IMR-90 (cell line): ENCODE data around the gene SEMA4D. TPM values are rescaled to one million over a fixed set of nuclear protein-coding genes. Genes with fewer than 3 reads are reported as not detected.

Experiments
- ATAC-seq: fragments of 200-7000 bp; cut with Tn5 transposase; 2 replicates; pipeline ENCODE4 v1.9.1; 2020; ENCODE audit warnings: low read depth, mild to moderate bottlenecking, moderate library complexity
- BruUV-seq: library from RNA; stranded (reverse); fragments of 400-500 nt; replicated peaks from 2 replicates; lab custom pipeline; 2021; lab: Mats Ljungman, UMichigan
- CTCF ChIA-PET: fragments of 300-600 bp; formaldehyde crosslinking; extraction: SDS; loops from one replicate; lab custom pipeline; 2021; ENCODE audit warnings: antibody characterized with exemption; lab: Yijun Ruan, JAX
- POLR2A ChIA-PET: fragments of 300-600 bp; sonication (Branson Sonifier 250); formaldehyde crosslinking; loops from one replicate; lab custom pipeline; 2022; ENCODE audit warnings: antibody characterized with exemption; ENCODE audit not compliant: unreplicated experiment; lab: Charles Lee
- DNase-seq: peaks from one replicate; pipeline ENCODE4 v3.0.0; 2013
- H2AFZ ChIP-seq: replicated peaks from 2 replicates; pipeline ENCODE3; 2013; ENCODE audit warnings: low read length, mild to moderate bottlenecking; ENCODE audit not compliant: poor library complexity
- H2AK5ac ChIP-seq: 2 replicates; pipeline ENCODE4 v1.6.1; 2013; ENCODE audit warnings: low read depth, low read length, inconsistent platforms
- H2AK9ac ChIP-seq: replicated peaks from 2 replicates; pipeline ENCODE3; 2013; ENCODE audit warnings: mild to moderate bottlenecking, low read depth, low read length, moderate library complexity; ENCODE audit not compliant: poor library complexity
- H2BK120ac ChIP-seq: 2 replicates; pipeline ENCODE4 v1.6.1; 2013; ENCODE audit warnings: low read depth, low read length, inconsistent platforms
- H2BK15ac ChIP-seq: 3 replicates; pipeline ENCODE4 v1.6.1; 2013; ENCODE audit warnings: low read depth, low read length, inconsistent platforms
- H2BK20ac ChIP-seq: 2 replicates; pipeline ENCODE4 v1.6.1; 2013; ENCODE audit warnings: low read depth, mild to moderate bottlenecking, inconsistent platforms, low read length, moderate library complexity
- H2BK5ac ChIP-seq: 2 replicates; pipeline ENCODE4 v1.6.1; 2013; ENCODE audit warnings: mild to moderate bottlenecking, low read depth, low read length, inconsistent platforms; ENCODE audit not compliant: poor library complexity, severe bottlenecking
- H3K14ac ChIP-seq: replicated peaks from 2 replicates; pipeline ENCODE4 v1.6.1; 2013; ENCODE audit warnings: low read depth, low read length, inconsistent platforms
- H3K18ac ChIP-seq: 2 replicates; pipeline ENCODE4 v1.6.1; 2013; ENCODE audit warnings: low read depth, low read length, control low read depth
- H3K23ac ChIP-seq: 2 replicates; pipeline ENCODE4 v1.6.1; 2013; ENCODE audit warnings: low read depth, low read length, inconsistent platforms
- H3K27ac ChIP-seq: 2 replicates; pipeline ENCODE4 v1.5.1; 2013; ENCODE audit warnings: mild to moderate bottlenecking, control low read depth, low read length; ENCODE audit not compliant: insufficient read depth
- H3K27me3 ChIP-seq: 2 replicates; pipeline ENCODE4 v1.6.1; 2013; ENCODE audit warnings: low read length; ENCODE audit not compliant: control insufficient read depth, insufficient read depth
- H3K36me3 ChIP-seq: 2 replicates; pipeline ENCODE4 v1.6.1; 2013; ENCODE audit warnings: low read length, mixed read lengths; ENCODE audit not compliant: control insufficient read depth, insufficient read depth
- H3K4ac ChIP-seq: 2 replicates; pipeline ENCODE4 v1.6.1; 2013; ENCODE audit warnings: low read depth, low read length, inconsistent platforms
- H3K4me1 ChIP-seq: 2 replicates; pipeline ENCODE4 v1.6.1; 2013; ENCODE audit warnings: low read length, mixed read lengths; ENCODE audit not compliant: control insufficient read depth, insufficient read depth
- H3K4me2 ChIP-seq: 2 replicates; pipeline ENCODE4 v1.6.1; 2013; ENCODE audit warnings: low read depth, mild to moderate bottlenecking, control low read depth, low read length, moderate library complexity
- H3K4me3 ChIP-seq: 2 replicates; pipeline ENCODE4 v1.5.1; 2013; ENCODE audit warnings: low read depth, mild to moderate bottlenecking, control low read depth, low read length, moderate library complexity; ENCODE audit not compliant: insufficient read depth
- H3K56ac ChIP-seq: 2 replicates; pipeline ENCODE4 v1.6.1; 2013; ENCODE audit warnings: low read length, inconsistent platforms; ENCODE audit not compliant: insufficient read depth; ENCODE audit errors: extremely low read depth
- H3K79me1 ChIP-seq, 2 experiments: 2 replicates each; pipeline ENCODE4 v1.6.1; 2013; ENCODE audit warnings: low read length in 2 of 2, inconsistent platforms in 1 of 2, low read depth in 1 of 2
- H3K9ac ChIP-seq: 2 replicates; pipeline ENCODE4 v1.6.1; 2013; ENCODE audit warnings: low read depth, low read length, control low read depth
- H3K9me1 ChIP-seq: 2 replicates; pipeline ENCODE4 v1.6.1; 2013; ENCODE audit warnings: low read length, inconsistent platforms; ENCODE audit not compliant: insufficient read depth
- H3K9me3 ChIP-seq: 2 replicates; pipeline ENCODE4 v1.6.1; 2013; ENCODE audit warnings: low read length; ENCODE audit not compliant: control insufficient read depth, insufficient read depth
- H4K20me1 ChIP-seq: 2 replicates; pipeline ENCODE4 v1.6.1; 2013; ENCODE audit warnings: low read length, inconsistent platforms; ENCODE audit not compliant: insufficient read depth
- H4K5ac ChIP-seq: 2 replicates; pipeline ENCODE4 v1.6.1; 2013; ENCODE audit warnings: mild to moderate bottlenecking, low read depth, low read length, control low read depth
- H4K8ac ChIP-seq, 2 experiments: 2 replicates each; pipeline ENCODE4 v1.6.1; 2013; ENCODE audit warnings: low read depth in 2 of 2, low read length in 2 of 2, control low read depth in 1 of 2, inconsistent platforms in 1 of 2
- H4K91ac ChIP-seq: 2 replicates; pipeline ENCODE4 v1.6.1; 2013; ENCODE audit warnings: low read depth, low read length, inconsistent platforms; ENCODE audit not compliant: insufficient read depth
- BHLHE40 ChIP-seq: fragments of 150-350 bp; IDR thresholded peaks from 2 replicates; pipeline ENCODE4 v1.6.1; 2016; ENCODE audit warnings: mild to moderate bottlenecking, low read depth, low read length
- CEBPB ChIP-seq: IDR thresholded peaks from 2 replicates; pipeline ENCODE4 v1.6.1; 2012; ENCODE audit warnings: low read depth, low read length, improper control_type of control experiment
- CHD1 ChIP-seq: IDR thresholded peaks from 2 replicates; pipeline ENCODE4 v1.6.1; 2012; ENCODE audit warnings: low read depth, low read length, improper control_type of control experiment
- CTCF ChIP-seq: conservative IDR thresholded peaks from 2 replicates; pipeline ENCODE4 v1.5.1; 2012; ENCODE audit warnings: mild to moderate bottlenecking, low read depth, low read length, improper control_type of control experiment
- ELK1 ChIP-seq: fragments of 150-350 bp; IDR thresholded peaks from 2 replicates; pipeline ENCODE4 v1.6.1; 2016; ENCODE audit warnings: low read depth, mild to moderate bottlenecking, low read length, moderate library complexity, borderline replicate concordance
- MAFK ChIP-seq: IDR thresholded peaks from 2 replicates; pipeline ENCODE4 v1.6.1; 2012; ENCODE audit warnings: low read depth, low read length, improper control_type of control experiment
- MAZ ChIP-seq: IDR thresholded peaks from 2 replicates; pipeline ENCODE4 v1.6.1; 2012; ENCODE audit warnings: low read depth, mild to moderate bottlenecking, low read length, improper control_type of control experiment, moderate library complexity, borderline replicate concordance
- RCOR1 ChIP-seq: IDR thresholded peaks from 2 replicates; pipeline ENCODE4 v1.6.1; 2012; ENCODE audit warnings: mild to moderate bottlenecking, low read length, improper control_type of control experiment; ENCODE audit not compliant: insufficient replicate concordance
- RFX5 ChIP-seq: IDR thresholded peaks from 2 replicates; pipeline ENCODE4 v1.8.0; 2012; ENCODE audit warnings: low read depth, mild to moderate bottlenecking, low read length, moderate library complexity
- WGBS, 2 experiments: methylation state at CpG; one replicate each; pipeline versions ENCODE4 v1.1.5 to v1.1.7; 2013; ENCODE audit warnings: missing lambda C conversion rate in 2 of 2; ENCODE audit not compliant: insufficient read length in 1 of 2; ENCODE audit errors: extremely low coverage in 2 of 2; 5-methylcytosine and 5-hydroxymethylcytosine counted together
- dilution Hi-C: fragments of 300-500 bp; cut with HindIII; formaldehyde crosslinking; loops from one replicate; pipeline ENCODE4 v1.14.3; 2018; ENCODE audit warnings: low sequenced_read_pairs; ENCODE audit not compliant: unreplicated experiment
- in situ Hi-C: fragments of 300-500 bp; cut with MboI; formaldehyde crosslinking; loops from 3 replicates; pipeline ENCODE4 v1.14.3; 2019; ENCODE audit warnings: low sequenced_read_pairs, inconsistent platforms, mixed read lengths
- intact Hi-C: fragments of 100-400 bp; cut with micrococcal nuclease; formaldehyde crosslinking; loops from 2 replicates; pipeline ENCODE4 v1.10.0; 2022
- polyA plus RNA-seq, 3 experiments: library from polyadenylated mRNA; depleted of rRNA; stranded (reverse); fragments of >200 nt; gene quantifications; 2 replicates each; pipeline ENCODE4 v1.2.3, GENCODE V29; 2012; ENCODE audit warnings: low replicate concordance in 1 of 3
- total RNA-seq: library from RNA; depleted of rRNA; stranded (reverse); fragments of >200 nt; gene quantifications from 2 replicates; pipeline ENCODE4 v1.2.3, GENCODE V29; 2012

The SEMA4D gene
- total and polyA plus RNA-seq, 2 of the 4 experiments (the other 2 are of a cell fraction): 0.90 to 1.5 TPM

- TF ChIP-seq ELK1: no peak
Observed at GRCh38 chr9:89364666-89365531, 133.0 kb downstream of the SEMA4D start (continued).

- no TSS peak for BruUV-seq
- in situ Hi-C loops (no loop called here), dilution Hi-C loops (no loop called here), intact Hi-C loops (no loop called here)
- Histone ChIP-seq H3K4me2 (no peak overlapping the region), H2AFZ (no peak overlapping the region), H3K56ac (no peak overlapping the region), H2AK5ac (no peak overlapping the region), H2BK15ac (no peak overlapping the region), H3K4me3 (no peak overlapping the region), H3K23ac (no peak overlapping the region), H3K9ac (no peak overlapping the region), H4K5ac (no peak overlapping the region), H3K4me1 (no peaks in the 10 kb centered on the region), H3K14ac (no peak overlapping the region), H3K79me1 (no peaks in the 10 kb centered on the region), H3K18ac (no peak overlapping the region), H3K36me3 (peaks cover 29% of the 10 kb centered on the region), H4K20me1 (no peaks in the 10 kb centered on the region), H4K8ac (no peak overlapping the region), H3K27me3 (no peaks in the 10 kb centered on the region), H3K27ac (no peak overlapping the region), H2BK20ac (no peak overlapping the region), H3K9me3 (no peaks in the 10 kb centered on the region), H4K91ac (no peak overlapping the region), H3K9me1 (no peaks in the 10 kb centered on the region), H2BK120ac (no peak overlapping the region), H2BK5ac (no peak overlapping the region), H3K4ac (no peak overlapping the region), H2AK9ac (peak overlapping the region; percentile 50)
- ChIA-PET CTCF (no interaction called here), POLR2A (interaction anchor here (0.6 kb wide), 1 partner anchor 11 kb away, joined by 3 read pairs; no protein-coding TSS in a partner anchor)
- no peak for DNase-seq
- no peak for ATAC-seq
- 100% methylated on average over 1 of the region's 9 CpGs; no CpG with 5 or more reads in 1 of the 2 experiments for WGBS, 2 experiments
- TF ChIP-seq MAZ: no peak
- no peak for TF ChIP-seq RCOR1
- no peak for TF ChIP-seq CTCF
- TF ChIP-seq MAFK: no peak
- TF ChIP-seq CEBPB: no peak
- no peak for TF ChIP-seq CHD1
- no peak for TF ChIP-seq BHLHE40
- no peak for TF ChIP-seq RFX5
- no peak for TF ChIP-seq ELK1
Observed at GRCh38 chr9:89363921-89364665, 133.8 kb downstream of the SEMA4D start.
